ENCODE data around the gene OR4K17.
A peak's percentile ranks its signal among the peaks of the same experiment; 100 is the strongest.
"Not testable (repeated sequence)": the region's sequence is repeated elsewhere in the genome, so short reads cannot be mapped to it uniquely, and the experiment has no call there.

The OR4K17 gene, protein sequence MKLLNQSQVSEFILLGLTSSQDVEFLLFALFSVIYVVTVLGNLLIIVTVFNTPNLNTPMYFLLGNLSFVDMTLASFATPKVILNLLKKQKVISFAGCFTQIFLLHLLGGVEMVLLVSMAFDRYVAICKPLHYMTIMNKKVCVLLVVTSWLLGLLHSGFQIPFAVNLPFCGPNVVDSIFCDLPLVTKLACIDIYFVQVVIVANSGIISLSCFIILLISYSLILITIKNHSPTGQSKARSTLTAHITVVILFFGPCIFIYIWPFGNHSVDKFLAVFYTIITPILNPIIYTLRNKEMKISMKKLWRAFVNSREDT

DNA sequence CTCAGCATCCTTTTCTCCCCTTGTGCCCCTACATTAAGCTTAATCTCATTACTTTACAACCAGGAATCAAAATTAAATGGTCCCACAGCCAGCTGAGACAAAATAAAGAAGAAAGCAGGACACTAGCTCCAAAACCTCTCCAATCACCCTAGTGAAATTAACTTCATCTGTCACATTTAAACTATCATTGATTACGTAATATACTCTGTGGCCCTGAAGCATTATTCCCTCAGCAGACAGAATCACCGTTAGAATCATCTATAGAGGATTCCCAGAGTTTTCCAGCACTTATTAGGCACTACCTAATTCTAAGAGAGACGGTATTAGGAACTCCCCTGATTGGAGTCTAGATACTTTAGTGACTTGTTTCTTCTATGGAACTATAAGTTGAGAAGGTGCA, at the start of gene OR4K17:
OR4K17 (plus strand) TSS at position 302 of the 400 bp plus-strand sequence. CDS start 6,761 bp downstream, outside the sequence.
- DNase-seq (ENCODE audit: low spot score): no peak

DNA sequence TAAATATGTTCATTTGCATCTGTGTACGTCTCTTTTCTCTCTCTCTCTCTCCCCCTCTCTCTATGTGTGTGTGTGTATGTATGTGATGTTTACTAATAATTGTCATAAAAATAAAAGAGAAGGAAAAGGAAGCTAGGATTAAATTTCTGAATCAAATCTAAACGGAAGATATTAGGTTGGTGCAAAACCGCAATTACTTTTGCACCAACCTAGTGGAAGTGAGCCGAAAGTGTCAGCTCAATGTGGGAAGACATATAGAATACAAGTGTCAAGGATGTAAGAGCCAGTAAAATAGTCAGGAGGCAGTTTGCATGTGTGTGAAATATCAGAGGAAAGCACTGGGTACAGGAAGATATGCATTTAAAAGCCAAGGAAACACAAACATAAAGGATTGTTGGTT, 18.5 kb upstream of the OR4K17 start:
- DNase-seq (ENCODE audit: low spot score): no peak

DNA sequence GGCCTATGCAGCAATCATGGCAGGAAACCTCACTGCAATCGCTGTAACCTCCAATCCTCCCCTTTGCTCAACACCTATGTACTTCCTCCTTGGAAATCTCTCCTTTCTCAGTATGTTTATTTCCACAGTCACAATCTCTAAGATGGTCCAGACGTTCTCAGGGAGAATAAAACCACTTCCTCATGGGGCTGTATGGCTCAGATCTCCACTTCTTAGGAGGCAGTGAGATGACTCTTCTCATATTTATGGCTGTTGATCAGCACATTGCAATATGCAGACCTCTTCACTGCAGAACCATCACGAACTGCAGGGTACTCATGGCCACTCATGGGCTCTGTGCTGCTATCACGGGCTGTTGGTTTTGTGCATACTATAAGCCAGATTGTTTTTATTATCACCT, 17.1 kb upstream of the OR4K17 start:
- no peak for DNase-seq (ENCODE audit: low spot score)

DNA sequence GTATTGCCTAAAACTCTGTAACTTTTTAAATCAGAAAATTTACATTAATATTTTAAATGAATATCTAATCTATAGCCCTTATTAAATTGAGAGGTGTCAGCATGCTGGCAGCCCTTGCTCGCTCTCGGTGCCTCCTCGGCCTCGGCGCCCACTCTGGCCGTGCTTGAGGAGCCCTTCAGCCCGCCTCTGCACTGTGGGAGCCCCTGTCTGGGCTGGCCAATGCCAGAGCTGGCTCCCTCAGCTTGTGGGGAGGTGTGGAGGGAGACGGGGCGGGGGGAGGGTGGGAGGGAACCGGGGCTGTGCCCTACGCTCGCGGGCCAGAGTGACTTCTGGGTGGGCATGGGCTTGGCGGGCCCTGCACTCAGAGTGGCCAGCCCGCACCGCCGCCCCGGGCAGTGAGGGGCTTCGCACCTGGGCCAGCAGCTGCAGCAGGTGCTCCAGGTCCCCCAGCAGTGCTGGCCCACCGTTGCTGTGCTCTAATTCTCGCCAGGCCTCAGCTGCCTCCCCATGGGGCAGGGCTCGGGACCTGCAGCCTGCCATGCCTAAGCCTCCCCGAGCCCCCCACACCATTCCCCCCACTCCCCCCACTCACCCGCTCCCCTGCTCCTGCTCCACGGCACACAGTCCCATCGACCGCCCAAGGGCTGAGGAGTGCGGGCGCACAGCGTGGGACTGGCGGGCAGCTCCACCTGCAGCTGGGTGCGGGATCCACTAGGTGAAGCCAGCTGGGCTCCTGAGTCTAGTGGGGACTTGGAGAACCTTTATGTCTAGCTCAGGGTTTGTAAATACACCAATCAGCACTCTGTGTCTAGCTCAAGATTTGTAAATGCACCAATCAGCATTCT, 11.4 kb upstream of the OR4K17 start:
- DNase-seq (ENCODE audit: low spot score): not testable (repeated sequence)

DNA sequence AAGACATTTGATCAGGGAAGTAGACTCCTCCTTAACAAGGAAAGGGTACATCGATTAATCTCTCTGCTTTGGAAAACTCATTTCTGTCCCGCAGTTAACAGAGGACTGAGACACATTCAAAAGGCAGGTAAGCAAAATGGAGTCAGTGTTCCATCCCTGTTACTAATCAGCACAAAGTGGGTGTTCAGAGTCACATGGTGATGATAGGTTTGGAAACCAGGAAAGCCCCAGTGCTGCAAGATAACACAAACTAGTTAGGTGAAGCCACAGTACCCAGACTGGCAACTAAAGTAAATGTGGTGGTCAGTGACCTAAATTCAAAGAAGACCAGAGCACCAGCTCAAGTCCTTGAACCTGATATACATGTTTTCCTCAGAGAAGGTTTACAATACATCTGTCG, 1.8 kb downstream of the OR4K17 start:
- DNase-seq (ENCODE audit: low spot score): no peak

GRCh38 chr14:20116748-20117147, 6.2 kb downstream of the OR4K17 start:
- no peak for DNase-seq (ENCODE audit: low spot score)

- no peak for DNase-seq (ENCODE audit: low spot score)
Observed at GRCh38 chr14:20118795-20119194, 8.3 kb downstream of the OR4K17 start.

- no peak for DNase-seq (ENCODE audit: low spot score)
Observed at GRCh38 chr14:20138520-20138919, 28.0 kb downstream of the OR4K17 start, which contains the start of gene OR4N5. Gene OR4N5, plus strand, starts transcription at chr14:20138820. Its CDS starts 4,916 bp downstream, at chr14:20143736.

- DNase-seq (ENCODE audit: low spot score): no peak
Observed at GRCh38 chr14:20143911-20144310, 33.4 kb downstream of the OR4K17 start.

DNA sequence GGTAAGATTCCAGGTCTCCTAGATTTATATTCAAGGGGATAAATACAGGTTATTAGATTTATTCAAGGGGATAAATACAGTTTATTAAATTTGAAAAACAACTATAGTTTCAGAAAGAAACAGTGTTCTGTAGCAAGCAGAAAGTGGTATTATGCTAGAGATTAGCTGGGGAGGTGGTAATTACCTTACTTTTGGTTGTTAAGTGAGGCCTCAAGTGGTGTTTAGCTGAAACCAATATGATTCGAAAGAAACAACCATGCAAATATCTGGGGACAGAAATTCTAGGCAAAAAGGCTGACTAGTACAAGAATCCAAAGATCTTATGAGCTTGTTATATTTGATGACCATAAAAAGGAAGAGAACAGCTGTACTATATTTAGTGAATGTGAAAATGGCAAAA, 34.3 kb downstream of the OR4K17 start:
- no peak for DNase-seq (ENCODE audit: low spot score)

GRCh38 chr14:20164462-20164861, 53.9 kb downstream of the OR4K17 start:
- no peak for DNase-seq (ENCODE audit: low spot score)

- DNase-seq (ENCODE audit: low spot score): no peak
Observed at GRCh38 chr14:20167091-20167490, 56.6 kb downstream of the OR4K17 start.

DNA sequence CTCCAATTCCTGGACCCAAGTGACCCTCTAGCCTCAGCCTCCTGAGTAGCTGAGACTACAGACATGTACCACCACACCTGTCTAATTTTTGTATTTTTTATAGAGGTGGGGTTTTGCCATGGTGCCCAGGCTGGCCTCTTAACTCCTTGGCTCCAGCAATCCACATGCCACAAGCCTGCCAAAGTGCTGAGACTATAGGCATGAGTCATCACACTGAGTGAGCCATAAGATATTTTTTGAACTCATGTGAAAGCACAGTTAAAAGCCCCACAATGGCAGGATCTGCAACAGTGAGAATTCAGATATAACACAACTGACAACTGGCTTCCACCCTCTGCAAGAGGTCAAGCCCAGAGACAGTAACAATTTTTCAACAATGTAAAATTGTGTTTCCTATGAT, 59.3 kb downstream of the OR4K17 start:
- peak; percentile 24 for DNase-seq (ENCODE audit: low spot score)

All from GM03348 (cell line).